Measurements from ENCODE around the gene TMEM94. TPM values are rescaled to one million over a fixed set of nuclear protein-coding genes. Genes with fewer than 3 reads are reported as not detected.

TMEM94 gene
- total and polyA plus RNA-seq, 2 of the 13 experiments (the other 11 are each of a cell fraction or from before 2014, with no cell fraction given), result 32.6 to 134 TPM

DNA sequence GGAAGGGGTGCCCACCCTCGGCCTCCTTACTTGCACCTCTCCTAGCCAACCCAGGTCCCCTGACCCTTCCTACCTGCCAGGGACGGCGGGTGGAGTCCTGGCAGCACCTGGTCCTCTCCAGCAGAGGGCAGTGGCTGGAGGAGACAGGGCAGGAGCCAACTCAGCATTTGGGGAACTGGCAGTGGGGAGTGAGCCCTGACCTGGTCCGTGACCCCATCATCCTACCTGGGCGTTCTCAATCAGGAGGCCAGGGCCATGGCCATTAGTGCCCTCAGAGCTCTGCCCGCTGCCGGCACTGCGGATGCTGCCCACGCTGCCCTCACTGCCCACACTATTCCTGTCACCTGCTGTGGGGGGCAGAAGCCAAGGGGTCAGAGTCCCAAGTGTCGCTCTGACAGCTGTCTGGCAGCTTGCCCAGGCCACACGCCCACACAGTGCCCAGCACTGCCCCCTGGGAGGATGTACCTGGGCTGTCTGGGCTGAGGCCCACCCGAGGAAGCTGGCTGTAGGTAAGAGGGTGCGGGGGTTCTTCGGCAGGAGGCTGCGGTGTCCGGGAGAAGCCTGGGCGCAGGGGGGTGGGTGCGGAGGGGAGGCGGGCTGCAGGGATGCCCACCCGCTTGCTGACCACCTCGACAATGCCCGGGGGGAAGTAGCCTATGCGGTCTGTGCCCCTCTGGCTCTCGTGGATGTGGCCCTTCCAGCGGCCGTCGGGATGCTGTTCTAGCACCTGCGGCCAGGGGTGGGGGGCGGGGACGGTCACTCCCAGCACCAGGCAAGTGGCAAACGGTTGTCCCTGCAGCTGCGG, 48.1 kb downstream of the TMEM94 start (continued):
- TF ChIP-seq, protein P1, sequence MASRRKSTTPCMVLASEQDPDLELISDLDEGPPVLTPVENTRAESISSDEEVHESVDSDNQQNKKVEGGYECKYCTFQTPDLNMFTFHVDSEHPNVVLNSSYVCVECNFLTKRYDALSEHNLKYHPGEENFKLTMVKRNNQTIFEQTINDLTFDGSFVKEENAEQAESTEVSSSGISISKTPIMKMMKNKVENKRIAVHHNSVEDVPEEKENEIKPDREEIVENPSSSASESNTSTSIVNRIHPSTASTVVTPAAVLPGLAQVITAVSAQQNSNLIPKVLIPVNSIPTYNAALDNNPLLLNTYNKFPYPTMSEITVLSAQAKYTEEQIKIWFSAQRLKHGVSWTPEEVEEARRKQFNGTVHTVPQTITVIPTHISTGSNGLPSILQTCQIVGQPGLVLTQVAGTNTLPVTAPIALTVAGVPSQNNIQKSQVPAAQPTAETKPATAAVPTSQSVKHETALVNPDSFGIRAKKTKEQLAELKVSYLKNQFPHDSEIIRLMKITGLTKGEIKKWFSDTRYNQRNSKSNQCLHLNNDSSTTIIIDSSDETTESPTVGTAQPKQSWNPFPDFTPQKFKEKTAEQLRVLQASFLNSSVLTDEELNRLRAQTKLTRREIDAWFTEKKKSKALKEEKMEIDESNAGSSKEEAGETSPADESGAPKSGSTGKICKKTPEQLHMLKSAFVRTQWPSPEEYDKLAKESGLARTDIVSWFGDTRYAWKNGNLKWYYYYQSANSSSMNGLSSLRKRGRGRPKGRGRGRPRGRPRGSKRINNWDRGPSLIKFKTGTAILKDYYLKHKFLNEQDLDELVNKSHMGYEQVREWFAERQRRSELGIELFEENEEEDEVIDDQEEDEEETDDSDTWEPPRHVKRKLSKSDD (CRISPR knock-in tag; IDR thresholded peaks at IDR 0.05; ENCODE audit: low read depth), result no peak
- TF ChIP-seq SETDB1 (CRISPR knock-in tag; IDR thresholded peaks at IDR 0.05; ENCODE audit: borderline replicate concordance) (no peak), ARHGAP35 (CRISPR knock-in tag; IDR thresholded peaks at IDR 0.05; ENCODE audit: borderline replicate concordance) (0 out of 2 replicates have a peak, but pooled peaks have one; percentile 22), ZNF12 (CRISPR knock-in tag; IDR thresholded peaks at IDR 0.05) (no peak), GZF1 (CRISPR knock-in tag; IDR thresholded peaks at IDR 0.05) (no peak), NFKBIZ (CRISPR knock-in tag; IDR thresholded peaks at IDR 0.05) (no peak), ZNF746 (CRISPR knock-in tag; IDR thresholded peaks at IDR 0.05) (no peak), POGZ (CRISPR knock-in tag; IDR thresholded peaks at IDR 0.05) (no peak), RFXANK (CRISPR knock-in tag; IDR thresholded peaks at IDR 0.05) (no peak), NFKB2 (CRISPR knock-in tag; IDR thresholded peaks at IDR 0.05; ENCODE audit: borderline replicate concordance) (no peak), HNF4A (CRISPR knock-in tag; IDR thresholded peaks at IDR 0.05) (peak; percentile 54), NR1H2 (CRISPR knock-in tag; IDR thresholded peaks at IDR 0.05; ENCODE audit: borderline replicate concordance, low read depth) (no peak), ZNF160 (CRISPR knock-in tag; IDR thresholded peaks at IDR 0.05) (0 out of 2 replicates have a peak, but pooled peaks have one; percentile 14), HNRNPK (IDR thresholded peaks at IDR 0.05; ENCODE audit: low read depth, low read length, poor library complexity, severe bottlenecking) (no peak), TGIF2 (CRISPR knock-in tag; IDR thresholded peaks at IDR 0.05) (no peak), KDM1A (CRISPR knock-in tag; IDR thresholded peaks at IDR 0.05) (no peak), ZNF343 (CRISPR knock-in tag; IDR thresholded peaks at IDR 0.05) (no peak), ZNF282 (IDR thresholded peaks at IDR 0.05; ENCODE audit: partially characterized antibody) (no peak)
- TF ChIP-seq, protein P2, sequence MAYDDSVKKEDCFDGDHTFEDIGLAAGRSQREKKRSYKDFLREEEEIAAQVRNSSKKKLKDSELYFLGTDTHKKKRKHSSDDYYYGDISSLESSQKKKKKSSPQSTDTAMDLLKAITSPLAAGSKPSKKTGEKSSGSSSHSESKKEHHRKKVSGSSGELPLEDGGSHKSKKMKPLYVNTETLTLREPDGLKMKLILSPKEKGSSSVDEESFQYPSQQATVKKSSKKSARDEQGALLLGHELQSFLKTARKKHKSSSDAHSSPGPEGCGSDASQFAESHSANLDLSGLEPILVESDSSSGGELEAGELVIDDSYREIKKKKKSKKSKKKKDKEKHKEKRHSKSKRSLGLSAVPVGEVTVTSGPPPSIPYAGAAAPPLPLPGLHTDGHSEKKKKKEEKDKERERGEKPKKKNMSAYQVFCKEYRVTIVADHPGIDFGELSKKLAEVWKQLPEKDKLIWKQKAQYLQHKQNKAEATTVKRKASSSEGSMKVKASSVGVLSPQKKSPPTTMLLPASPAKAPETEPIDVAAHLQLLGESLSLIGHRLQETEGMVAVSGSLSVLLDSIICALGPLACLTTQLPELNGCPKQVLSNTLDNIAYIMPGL (CRISPR knock-in tag; IDR thresholded peaks at IDR 0.05; ENCODE audit: borderline replicate concordance in 1 of 2, low read depth in 1 of 2), result peak; percentile 32 to 58; a peak in 2 of 4 replicates
- TF ChIP-seq, protein P3, sequence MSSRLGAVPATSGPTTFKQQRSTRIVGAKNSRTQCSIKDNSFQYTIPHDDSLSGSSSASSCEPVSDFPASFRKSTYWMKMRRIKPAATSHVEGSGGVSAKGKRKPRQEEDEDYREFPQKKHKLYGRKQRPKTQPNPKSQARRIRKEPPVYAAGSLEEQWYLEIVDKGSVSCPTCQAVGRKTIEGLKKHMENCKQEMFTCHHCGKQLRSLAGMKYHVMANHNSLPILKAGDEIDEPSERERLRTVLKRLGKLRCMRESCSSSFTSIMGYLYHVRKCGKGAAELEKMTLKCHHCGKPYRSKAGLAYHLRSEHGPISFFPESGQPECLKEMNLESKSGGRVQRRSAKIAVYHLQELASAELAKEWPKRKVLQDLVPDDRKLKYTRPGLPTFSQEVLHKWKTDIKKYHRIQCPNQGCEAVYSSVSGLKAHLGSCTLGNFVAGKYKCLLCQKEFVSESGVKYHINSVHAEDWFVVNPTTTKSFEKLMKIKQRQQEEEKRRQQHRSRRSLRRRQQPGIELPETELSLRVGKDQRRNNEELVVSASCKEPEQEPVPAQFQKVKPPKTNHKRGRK (CRISPR knock-in tag; IDR thresholded peaks at IDR 0.05), result no peak
- TF ChIP-seq, protein P4, sequence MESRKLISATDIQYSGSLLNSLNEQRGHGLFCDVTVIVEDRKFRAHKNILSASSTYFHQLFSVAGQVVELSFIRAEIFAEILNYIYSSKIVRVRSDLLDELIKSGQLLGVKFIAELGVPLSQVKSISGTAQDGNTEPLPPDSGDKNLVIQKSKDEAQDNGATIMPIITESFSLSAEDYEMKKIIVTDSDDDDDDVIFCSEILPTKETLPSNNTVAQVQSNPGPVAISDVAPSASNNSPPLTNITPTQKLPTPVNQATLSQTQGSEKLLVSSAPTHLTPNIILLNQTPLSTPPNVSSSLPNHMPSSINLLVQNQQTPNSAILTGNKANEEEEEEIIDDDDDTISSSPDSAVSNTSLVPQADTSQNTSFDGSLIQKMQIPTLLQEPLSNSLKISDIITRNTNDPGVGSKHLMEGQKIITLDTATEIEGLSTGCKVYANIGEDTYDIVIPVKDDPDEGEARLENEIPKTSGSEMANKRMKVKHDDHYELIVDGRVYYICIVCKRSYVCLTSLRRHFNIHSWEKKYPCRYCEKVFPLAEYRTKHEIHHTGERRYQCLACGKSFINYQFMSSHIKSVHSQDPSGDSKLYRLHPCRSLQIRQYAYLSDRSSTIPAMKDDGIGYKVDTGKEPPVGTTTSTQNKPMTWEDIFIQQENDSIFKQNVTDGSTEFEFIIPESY (CRISPR knock-in tag; IDR thresholded peaks at IDR 0.05), result peak; percentile 95

Measured in HepG2 (cell line).